ENCODE data around the gene MUC2. TPM values are rescaled to one million over a fixed set of nuclear protein-coding genes. Genes with fewer than 3 reads are reported as not detected.

The MUC2 gene
- total RNA-seq, 1 donor from 2014 or later: not detected

DNA sequence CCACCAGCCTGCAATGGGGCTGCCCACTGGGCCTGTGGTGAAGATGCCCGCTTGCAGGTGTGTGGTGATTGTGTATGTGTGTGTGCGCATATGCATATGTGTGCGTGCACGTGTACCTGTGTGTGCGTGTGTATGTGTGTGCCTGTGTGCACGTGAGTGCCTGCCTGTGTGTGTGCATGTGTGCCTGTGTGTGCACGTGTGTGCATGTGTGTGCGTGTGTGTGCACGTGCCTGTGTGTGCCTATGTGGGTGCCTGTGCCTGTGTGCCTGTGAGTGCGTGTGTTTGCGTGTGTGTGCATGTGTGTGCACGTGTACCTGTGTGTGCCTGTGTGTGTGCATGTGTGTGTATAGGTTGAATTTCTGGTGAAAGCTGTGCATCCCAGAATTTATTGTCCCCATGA, 35.8 kb upstream of the MUC2 start:
- Histone ChIP-seq H3K27ac (no peak overlapping the region), H3K36me3 (no peaks in the 10 kb centered on the region), H3K4me3 (no peak overlapping the region), H3K4me1 (no peaks in the 10 kb centered on the region), H3K27me3 (no peaks in the 10 kb centered on the region), H3K9me3 (no peaks in the 10 kb centered on the region)
- TF ChIP-seq, protein P1, sequence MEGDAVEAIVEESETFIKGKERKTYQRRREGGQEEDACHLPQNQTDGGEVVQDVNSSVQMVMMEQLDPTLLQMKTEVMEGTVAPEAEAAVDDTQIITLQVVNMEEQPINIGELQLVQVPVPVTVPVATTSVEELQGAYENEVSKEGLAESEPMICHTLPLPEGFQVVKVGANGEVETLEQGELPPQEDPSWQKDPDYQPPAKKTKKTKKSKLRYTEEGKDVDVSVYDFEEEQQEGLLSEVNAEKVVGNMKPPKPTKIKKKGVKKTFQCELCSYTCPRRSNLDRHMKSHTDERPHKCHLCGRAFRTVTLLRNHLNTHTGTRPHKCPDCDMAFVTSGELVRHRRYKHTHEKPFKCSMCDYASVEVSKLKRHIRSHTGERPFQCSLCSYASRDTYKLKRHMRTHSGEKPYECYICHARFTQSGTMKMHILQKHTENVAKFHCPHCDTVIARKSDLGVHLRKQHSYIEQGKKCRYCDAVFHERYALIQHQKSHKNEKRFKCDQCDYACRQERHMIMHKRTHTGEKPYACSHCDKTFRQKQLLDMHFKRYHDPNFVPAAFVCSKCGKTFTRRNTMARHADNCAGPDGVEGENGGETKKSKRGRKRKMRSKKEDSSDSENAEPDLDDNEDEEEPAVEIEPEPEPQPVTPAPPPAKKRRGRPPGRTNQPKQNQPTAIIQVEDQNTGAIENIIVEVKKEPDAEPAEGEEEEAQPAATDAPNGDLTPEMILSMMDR (IDR thresholded peaks at IDR 0.05): no peak
- intact Hi-C loops (cut with DNase I): no loop called here
- no peak for DNase-seq
- ATAC-seq: no peak

DNA sequence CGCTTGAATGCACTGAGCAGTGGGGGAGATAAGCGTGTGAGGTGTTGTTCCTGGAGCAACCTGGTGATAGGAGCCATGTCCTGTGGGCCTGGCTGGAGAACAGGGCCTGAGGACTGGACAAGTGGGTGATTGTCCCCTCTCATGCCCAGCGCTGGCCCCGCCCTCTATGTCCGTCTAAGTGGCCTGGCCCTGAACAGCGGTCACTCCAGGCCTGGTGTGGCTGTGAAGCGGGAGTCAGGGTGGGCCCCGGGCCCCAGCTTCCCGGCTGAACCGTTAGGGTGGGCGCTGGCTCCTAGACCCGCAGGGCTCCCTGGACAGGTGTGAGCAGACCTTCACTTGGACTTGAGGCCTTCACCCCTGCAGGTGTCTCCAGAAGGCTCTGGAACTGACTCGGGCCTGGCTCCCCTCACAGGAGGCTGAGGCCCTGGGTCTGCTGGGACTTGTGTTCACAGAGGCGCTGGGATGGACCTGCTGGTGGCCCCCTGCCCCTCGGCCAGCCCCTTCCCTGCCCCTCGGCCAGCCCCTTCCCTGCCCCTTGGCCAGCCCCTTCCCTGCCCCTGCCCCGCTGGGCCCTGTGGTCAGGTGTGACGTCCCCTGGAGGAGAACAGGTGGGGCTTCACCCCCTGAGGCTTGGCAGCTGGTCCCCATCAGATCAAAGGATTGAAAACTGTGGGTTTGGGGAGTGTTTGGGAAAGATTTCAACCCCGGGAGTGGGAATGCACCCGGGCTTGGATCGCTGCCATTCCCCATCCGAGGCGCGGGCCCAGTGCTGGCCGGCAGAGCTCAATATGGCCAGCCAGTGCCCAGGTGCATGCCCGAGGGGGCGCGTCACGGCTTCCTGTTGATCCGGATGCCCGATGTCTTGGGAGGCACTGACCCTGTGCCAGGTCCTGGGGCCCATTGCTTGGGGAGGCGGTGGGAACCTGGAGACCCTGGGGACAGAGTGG, 34.9 kb upstream of the MUC2 start:
- no peak overlapping the region for H3K27ac ChIP-seq
- no peaks in the 10 kb centered on the region for H3K27me3 ChIP-seq
- intact Hi-C loops (cut with DNase I): no loop called here
- H3K4me1 ChIP-seq: no peaks in the 10 kb centered on the region
- no peaks in the 10 kb centered on the region for H3K36me3 ChIP-seq
- ATAC-seq (peak; percentile 76), DNase-seq (peak; percentile 81)
- TF ChIP-seq, protein P1 (IDR thresholded peaks at IDR 0.05): no peak
- H3K9me3 ChIP-seq: no peaks in the 10 kb centered on the region
- no peak overlapping the region for H3K4me3 ChIP-seq

DNA sequence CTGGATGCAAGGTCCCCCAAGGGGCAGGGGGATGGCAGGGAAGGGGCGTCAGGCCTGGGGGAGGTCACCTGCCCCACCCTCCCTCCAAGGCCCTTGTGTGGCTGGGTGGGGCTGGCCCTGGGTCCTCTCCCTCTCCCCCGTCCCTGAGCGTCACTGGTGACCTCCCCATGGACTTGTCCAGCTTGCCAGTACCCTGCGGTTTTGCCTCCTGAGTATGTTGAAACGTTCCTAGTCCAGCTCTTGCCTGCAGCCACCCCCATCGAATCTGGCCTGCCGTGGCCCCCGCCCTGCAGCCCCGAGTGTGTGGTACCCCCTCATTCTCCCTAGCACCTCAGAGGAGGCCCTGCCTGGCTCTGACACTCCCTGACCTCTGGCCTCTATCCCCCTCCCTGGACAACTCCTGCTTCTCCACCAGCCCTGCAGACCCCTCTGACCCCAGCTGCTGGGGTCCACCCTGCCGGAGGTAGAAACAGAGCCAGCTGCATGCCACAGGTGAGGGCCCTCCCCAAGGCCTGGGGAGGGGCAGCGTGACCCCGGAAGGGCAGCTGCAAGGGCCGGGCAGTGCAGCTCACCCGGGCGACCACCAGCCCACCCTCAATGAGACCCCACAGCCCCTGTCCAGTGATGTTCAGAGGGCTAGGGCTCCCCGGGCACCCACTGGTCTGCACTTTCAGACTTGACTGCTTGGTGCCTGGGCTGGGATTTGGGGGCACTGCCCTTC, 34.1 kb upstream of the MUC2 start:
- intact Hi-C loops (cut with DNase I): no loop called here
- Histone ChIP-seq H3K9me3 (no peaks in the 10 kb centered on the region), H3K4me3 (no peak overlapping the region), H3K36me3 (no peaks in the 10 kb centered on the region), H3K27ac (no peak overlapping the region), H3K4me1 (no peaks in the 10 kb centered on the region), H3K27me3 (no peaks in the 10 kb centered on the region)
- DNase-seq (no peak), ATAC-seq (peak; percentile 38)
- TF ChIP-seq, protein P1 (IDR thresholded peaks at IDR 0.05): no peak

DNA sequence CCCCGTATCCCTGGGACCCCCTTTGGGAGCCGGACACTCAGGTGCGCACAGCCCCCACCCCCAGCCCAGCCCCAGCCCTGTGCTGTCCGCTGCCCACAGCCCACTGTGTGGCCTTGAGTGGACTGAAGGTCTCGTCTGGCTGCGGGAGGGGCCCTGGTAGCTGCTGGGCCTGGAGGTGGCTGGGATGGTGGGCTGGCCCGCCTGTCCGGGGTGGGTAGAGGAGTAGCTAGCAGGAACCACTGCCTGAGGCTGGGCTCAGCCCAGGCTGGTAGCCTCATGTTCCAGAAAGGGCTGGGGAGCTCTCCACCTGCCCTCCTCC, 33.6 kb upstream of the MUC2 start:
- DNase-seq (peak; percentile 60), ATAC-seq (no peak)
- no peaks in the 10 kb centered on the region for H3K9me3 ChIP-seq
- H3K27me3 ChIP-seq: no peaks in the 10 kb centered on the region
- H3K4me1 ChIP-seq: no peaks in the 10 kb centered on the region
- no peak overlapping the region for H3K4me3 ChIP-seq
- intact Hi-C loops (cut with DNase I): no loop called here
- no peak overlapping the region for H3K27ac ChIP-seq
- H3K36me3 ChIP-seq: no peaks in the 10 kb centered on the region
- TF ChIP-seq, protein P1 (IDR thresholded peaks at IDR 0.05): no peak

DNA sequence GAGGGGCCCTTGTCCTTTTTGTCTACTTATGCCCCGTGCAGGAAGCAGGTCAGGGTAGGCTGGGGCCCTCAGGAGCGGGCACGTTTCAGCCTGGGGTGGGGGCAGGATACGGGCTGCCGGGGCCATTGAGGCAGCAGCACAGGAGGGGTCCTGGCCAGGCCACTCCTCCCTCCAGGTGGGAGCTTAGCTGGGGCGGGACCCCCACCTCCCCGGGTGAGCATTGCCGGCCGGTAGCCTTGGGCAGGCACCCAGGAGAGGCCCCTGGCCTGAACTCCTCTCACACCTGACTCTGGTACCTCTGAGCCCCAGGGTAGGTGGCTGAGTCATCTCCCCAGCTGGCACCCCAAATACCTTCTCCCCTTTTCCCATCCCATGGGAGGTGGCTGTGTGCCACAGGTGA, 33.2 kb upstream of the MUC2 start:
- Histone ChIP-seq H3K27ac (no peak overlapping the region), H3K4me1 (no peaks in the 10 kb centered on the region), H3K9me3 (no peaks in the 10 kb centered on the region), H3K36me3 (no peaks in the 10 kb centered on the region), H3K27me3 (no peaks in the 10 kb centered on the region), H3K4me3 (no peak overlapping the region)
- DNase-seq (peak; percentile 62), ATAC-seq (no peak)
- TF ChIP-seq, protein P1 (IDR thresholded peaks at IDR 0.05): no peak
- intact Hi-C loops (cut with DNase I): no loop called here
